Anterior cingulate cortex (tissue), 58 donors: ENCODE data around the gene DESI1.
A peak's percentile ranks its signal among the peaks of the same experiment; 100 is the strongest.
"Not testable (repeated sequence)": the region's sequence is repeated elsewhere in the genome, so short reads cannot be mapped to it uniquely, and the experiment has no call there.

Source experiments
- DNase-seq, 58 donors: peaks; one replicate each; lab custom pipeline; 2025; lab: John Stamatoyannopoulos, UW

Gene DESI1

GRCh38 chr22:41563051-41563711, 57.7 kb downstream of the DESI1 start:
- DNase-seq: peak in 1 of 58 donors; percentile 68

- no peak for DNase-seq
Measured at GRCh38 chr22:41562461-41562860, 58.4 kb downstream of the DESI1 start.

GRCh38 chr22:41561788-41562187, 59.1 kb downstream of the DESI1 start:
- DNase-seq: no peak

- peak in 4 of 58 donors; percentile 10 to 42 (median 26) for DNase-seq
Measured at GRCh38 chr22:41561335-41561734, 59.5 kb downstream of the DESI1 start.

- DNase-seq: no peak
Measured at GRCh38 chr22:41560095-41560471, 60.8 kb downstream of the DESI1 start.

GRCh38 chr22:41558241-41558630, 62.6 kb downstream of the DESI1 start:
- not testable (repeated sequence) for DNase-seq

GRCh38 chr22:41557401-41558240, 63.2 kb downstream of the DESI1 start:
- peak in 54 of 58 donors; percentile 18 to 84 (median 60) for DNase-seq

- DNase-seq: no peak
Measured at GRCh38 chr22:41556561-41556960, 64.3 kb downstream of the DESI1 start.

GRCh38 chr22:41555325-41555982, 65.4 kb downstream of the DESI1 start:
- DNase-seq: peak in 8 of 58 donors; percentile 21 to 37 (median 27)

GRCh38 chr22:41551877-41552582, 68.8 kb downstream of the DESI1 start:
- DNase-seq: peak in 3 of 58 donors; percentile 33 to 48 (median 48)

- DNase-seq: no peak
Measured at GRCh38 chr22:41550952-41551491, 69.8 kb downstream of the DESI1 start.

- no peak for DNase-seq
Measured at GRCh38 chr22:41548830-41549211, 72.0 kb downstream of the DESI1 start.
